NCI-H146 treated with DMSO at 0.1 percent for 48 hours (cell line): ENCODE results near the gene LCP2.

Source experiments
- DNase-seq: peaks from one replicate; lab custom pipeline; 2025; ENCODE audit not compliant: unreplicated experiment; lab: John Stamatoyannopoulos, UW

Gene LCP2

GRCh38 chr5:170316937-170317336 lies 19.4 kb upstream of the LCP2 start:
- no peak for DNase-seq

- DNase-seq = no peak
Measured at GRCh38 chr5:170315154-170315553, 17.6 kb upstream of the LCP2 start.

GRCh38 chr5:170314541-170315095 lies 17.0 kb upstream of the LCP2 start:
- DNase-seq = no peak

DNA sequence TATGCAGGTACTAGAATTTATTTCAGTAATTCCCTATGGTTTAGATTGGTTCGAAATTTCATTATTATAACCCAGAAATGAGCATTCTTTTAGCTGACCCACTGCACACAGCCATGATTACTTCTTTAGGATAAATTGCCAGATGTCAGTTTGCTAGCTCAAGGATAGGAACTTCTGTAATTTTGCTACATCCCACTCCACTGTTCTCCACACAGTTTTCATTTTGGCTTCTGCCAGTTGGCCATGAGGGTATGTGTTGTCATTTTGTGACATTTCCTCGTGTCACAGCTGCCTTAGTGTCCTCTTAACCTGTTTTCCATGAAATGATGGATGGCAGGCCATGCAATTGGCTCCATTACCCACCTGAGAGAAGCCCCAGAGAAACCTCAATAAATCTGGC lies 16.2 kb upstream of the LCP2 start:
- DNase-seq = no peak

DNA sequence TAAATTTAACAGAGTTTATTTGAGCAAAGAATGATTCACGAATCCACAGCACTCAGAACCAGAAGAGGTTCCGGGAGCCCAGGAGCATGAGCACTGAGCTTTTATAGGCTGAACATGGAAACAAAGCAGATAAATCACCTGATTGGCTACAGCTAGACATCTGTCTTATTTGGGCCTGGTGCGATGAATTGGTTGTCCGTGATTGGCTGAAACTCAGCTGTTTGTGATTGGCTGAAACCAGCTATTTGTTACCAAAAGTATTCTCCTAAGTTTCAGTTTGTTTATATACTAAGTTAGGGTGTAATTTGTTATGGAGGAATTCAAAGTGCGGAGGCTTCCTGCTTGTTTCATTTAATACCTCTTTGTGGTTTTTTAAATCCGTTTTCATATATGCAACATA lies 15.8 kb upstream of the LCP2 start:
- DNase-seq = no peak

- DNase-seq = no peak
Measured at GRCh38 chr5:170312666-170313065, 15.1 kb upstream of the LCP2 start.

GRCh38 chr5:170312301-170312595 lies 14.7 kb upstream of the LCP2 start:
- no peak for DNase-seq

GRCh38 chr5:170311511-170312300 lies 14.1 kb upstream of the LCP2 start:
- DNase-seq = no peak

GRCh38 chr5:170310256-170310926 lies 12.8 kb upstream of the LCP2 start:
- no peak for DNase-seq

GRCh38 chr5:170308686-170309085 lies 11.1 kb upstream of the LCP2 start:
- no peak for DNase-seq

DNA sequence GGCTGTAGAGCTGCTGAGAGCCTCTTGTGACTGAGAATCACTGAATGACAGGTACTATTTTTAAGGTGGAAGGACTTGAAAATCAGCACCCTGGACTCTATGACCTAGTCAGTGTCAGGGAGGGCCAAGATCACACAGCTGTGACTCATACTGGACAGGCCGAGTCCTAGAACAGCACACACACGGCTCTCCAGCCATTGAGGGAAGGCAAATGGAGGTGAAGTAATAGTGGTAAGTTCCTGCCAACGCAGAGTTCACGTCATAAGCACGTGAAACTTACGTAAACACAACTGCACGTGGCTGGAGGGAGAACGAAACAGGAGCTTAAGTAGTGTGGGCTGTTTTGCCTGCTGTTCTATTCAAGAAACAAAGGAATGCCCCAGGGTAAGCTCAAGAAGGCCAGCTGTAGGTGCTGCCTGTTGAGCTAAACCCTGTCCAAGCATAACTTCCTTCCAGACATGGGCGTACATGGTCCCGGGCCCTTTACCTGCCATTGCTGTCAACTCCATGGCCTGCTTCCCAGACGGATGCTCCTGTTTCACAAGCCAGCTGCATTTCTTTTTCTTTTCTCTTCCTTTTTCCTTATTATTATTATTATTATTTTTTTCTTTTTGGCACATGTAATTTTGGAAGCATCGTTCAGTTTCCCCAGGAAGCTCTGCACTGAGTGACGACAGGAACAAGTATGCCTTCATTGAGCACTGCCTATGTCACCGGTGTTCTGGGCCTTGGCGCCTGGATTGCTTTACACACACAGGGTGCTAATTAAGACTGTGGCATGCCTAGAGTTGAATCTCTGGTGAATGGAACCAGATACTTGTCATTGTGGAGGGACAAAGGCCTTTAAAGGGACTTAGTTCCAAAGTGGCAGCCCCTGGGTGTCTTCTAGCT lies 10.2 kb upstream of the LCP2 start:
- no peak for DNase-seq

DNA sequence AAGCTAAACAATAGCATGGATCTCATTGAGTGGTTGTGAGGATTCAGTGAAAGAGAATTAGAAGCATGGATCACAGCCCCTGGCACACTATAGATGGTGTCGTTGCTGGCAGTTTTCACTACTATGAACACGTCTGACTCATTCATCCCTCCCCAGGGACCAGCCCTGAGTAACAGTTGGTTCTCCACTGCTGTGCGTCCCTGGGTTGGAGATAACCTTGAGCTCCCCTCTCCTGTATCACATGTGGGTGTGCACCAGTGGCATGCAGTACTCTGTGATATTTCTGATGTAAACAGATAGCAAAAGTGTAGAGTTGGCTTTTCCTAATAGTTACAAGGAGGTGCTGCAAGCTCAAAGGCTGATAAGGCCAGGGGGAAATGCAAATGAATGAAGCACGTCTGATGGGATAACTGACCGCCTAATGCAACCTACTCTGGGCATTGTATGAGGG lies 8.8 kb upstream of the LCP2 start:
- no peak for DNase-seq

GRCh38 chr5:170305646-170306025 lies 8.1 kb upstream of the LCP2 start:
- no peak for DNase-seq

- no peak for DNase-seq
Measured at GRCh38 chr5:170305016-170305645, 7.6 kb upstream of the LCP2 start.

- DNase-seq = no peak
Measured at GRCh38 chr5:170303549-170303948, 6.0 kb upstream of the LCP2 start.

- DNase-seq = no peak
Measured at GRCh38 chr5:170302653-170303501, 5.3 kb upstream of the LCP2 start.

DNA sequence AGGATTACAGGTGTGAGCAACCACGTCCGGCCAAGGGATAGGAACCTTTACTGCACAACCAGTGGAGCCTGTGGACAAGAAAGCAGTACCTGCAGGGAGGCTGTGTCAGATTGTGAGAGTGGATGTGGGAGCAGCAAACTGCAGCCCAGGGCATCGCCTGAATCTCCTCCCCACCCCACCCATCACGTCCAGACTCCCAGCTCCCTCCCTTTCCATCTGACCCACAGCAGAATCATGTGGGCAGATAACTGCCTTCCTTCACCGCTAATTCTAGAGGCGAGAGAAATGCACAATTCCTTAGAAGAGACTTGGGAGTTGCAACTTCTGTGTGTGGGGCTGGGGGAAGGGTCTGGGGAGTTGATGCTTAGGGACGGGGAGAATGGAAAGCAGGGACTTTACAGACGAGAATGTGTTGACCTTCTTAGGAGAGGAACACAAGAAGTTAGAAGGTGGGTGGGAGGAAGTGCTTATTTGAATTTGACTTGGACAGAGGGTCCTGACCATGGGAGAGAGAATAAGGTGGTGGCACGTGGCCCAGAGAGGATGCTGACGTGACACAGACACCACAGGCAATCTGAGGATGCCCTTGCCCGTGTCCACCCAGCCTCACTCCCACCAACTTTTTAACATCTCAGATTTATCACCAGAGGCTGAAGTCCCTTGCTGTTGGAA lies 4.5 kb upstream of the LCP2 start:
- no peak for DNase-seq

DNA sequence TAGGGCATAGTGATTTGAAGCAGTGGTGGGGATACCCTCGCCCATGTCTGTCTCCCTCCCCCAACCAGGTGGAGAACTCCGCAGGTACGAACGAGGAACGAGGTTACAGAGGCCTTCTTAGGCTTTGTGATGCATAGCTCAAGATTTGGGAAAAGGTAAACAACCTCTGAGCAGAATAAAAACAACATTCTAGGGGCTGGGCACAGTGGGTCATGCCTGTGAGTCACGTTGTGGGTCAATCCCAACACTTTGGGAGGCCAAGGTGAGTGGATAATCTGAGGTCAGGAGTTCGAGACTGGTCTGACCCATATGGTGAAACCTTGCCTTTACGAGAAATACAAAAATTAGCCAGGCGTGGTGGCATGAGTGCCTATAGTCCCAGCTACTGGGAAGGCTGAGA lies 3.6 kb upstream of the LCP2 start:
- no peak for DNase-seq

DNA sequence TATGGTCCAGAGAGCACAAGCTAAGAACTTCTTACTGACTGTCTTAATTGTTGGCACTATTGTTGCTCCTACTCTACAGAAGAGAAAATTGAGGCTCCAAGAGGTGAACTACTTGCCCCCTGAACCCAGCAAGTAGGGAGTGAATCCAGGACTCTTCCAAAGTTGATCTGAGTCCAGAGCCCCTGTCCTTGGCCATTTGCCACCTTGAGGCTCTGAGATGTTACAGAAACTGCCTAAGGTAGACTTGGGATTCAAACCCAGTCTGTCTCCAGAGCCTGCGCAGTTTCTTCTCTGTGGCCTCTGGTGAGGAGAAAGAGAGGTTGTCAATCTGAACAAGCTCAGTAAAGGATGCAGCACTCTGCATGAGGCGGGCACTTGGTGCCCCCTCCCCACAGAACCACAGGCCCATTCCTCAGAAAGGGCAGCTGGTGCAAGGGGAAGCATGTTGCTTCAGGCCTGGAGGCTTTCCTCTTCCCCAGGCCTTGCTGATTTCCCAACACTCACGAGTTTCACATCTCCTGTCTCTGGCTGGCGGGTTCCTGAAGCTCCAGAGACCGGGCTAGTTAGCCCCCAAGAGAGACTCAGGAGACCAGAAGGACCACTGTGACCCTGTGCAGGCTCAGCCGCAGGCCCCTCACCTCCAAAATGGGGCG lies 2.9 kb upstream of the LCP2 start:
- no peak for DNase-seq
